ENCODE data around the gene MAML2. TPM values are rescaled to one million over a fixed set of nuclear protein-coding genes. Genes with fewer than 3 reads are reported as not detected.

The MAML2 gene
- total RNA-seq, 4 donors from 2014 or later: 19.0 to 36.4 (median 31.4) TPM

DNA sequence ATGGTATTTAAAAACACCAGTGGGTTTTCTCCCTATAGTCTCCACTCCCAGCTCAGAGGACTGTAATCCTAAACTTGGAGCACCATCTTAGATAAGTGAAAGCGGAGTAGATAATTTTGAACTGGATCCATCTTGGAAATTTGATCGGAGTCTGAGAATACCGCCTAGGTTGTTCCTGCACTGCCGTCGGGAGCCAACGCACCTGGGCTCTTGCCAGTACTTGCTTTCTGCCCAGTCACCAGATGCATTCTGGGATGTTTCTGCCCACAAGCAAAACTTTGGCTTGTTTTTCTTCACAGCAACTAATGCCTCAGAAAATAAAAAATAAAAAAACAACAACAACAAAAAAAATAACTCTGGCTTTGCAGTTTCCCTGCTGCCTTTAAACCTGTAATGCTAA, 306.1 kb downstream of the MAML2 start:
- Histone ChIP-seq H3K4me3 (replicated peaks in 1 of 3) (no peak overlapping the region), H3K9me3 (no peaks in the 10 kb centered on the region), H3K27me3 (no peaks in the 10 kb centered on the region), H3K27ac (no peak overlapping the region), H3K4me1 (peaks cover 32 to 43% of the 10 kb centered on the region in 2 donors), H3K36me3 (no peaks in the 10 kb centered on the region)
- no peak for DNase-seq
- intact Hi-C loops (cut with DNase I): no loop called here
- whole genome bisulfite sequencing, 2 donors: 85 to 91% methylated on average over 6 of the region's 6 CpGs
- TF ChIP-seq, protein P1, sequence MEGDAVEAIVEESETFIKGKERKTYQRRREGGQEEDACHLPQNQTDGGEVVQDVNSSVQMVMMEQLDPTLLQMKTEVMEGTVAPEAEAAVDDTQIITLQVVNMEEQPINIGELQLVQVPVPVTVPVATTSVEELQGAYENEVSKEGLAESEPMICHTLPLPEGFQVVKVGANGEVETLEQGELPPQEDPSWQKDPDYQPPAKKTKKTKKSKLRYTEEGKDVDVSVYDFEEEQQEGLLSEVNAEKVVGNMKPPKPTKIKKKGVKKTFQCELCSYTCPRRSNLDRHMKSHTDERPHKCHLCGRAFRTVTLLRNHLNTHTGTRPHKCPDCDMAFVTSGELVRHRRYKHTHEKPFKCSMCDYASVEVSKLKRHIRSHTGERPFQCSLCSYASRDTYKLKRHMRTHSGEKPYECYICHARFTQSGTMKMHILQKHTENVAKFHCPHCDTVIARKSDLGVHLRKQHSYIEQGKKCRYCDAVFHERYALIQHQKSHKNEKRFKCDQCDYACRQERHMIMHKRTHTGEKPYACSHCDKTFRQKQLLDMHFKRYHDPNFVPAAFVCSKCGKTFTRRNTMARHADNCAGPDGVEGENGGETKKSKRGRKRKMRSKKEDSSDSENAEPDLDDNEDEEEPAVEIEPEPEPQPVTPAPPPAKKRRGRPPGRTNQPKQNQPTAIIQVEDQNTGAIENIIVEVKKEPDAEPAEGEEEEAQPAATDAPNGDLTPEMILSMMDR (IDR thresholded peaks at IDR 0.05): no peak
- TF ChIP-seq POLR2A (IDR thresholded peaks at IDR 0.05): no peak

DNA sequence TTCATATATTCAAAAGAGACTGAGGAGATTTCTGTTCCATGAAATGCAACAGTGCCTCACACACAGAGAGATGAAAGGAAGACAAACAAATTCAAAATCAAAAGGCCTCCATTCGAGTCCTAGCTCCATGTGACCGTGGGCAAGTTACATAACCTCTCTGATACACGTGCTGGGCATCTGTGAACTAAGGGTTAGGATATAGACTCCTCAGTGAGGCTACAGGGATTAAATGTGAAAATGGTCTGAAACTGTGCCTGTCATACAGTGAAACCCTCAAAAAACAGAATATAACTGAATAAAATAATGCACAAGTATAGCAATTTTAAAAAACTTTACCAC, 307.3 kb downstream of the MAML2 start:
- no peak for DNase-seq
- Histone ChIP-seq H3K27me3 (no peaks in the 10 kb centered on the region), H3K4me3 (replicated peaks in 1 of 3) (no peak overlapping the region), H3K36me3 (no peaks in the 10 kb centered on the region), H3K9me3 (no peaks in the 10 kb centered on the region), H3K4me1 (peaks cover 35 to 46% of the 10 kb centered on the region in 2 donors), H3K27ac (peak overlapping the region in 2 of 3 donors; percentile 47 to 57)
- 75 to 77% methylated on average over 3 of the region's 3 CpGs for WGBS, 2 donors
- TF ChIP-seq, protein P1 (IDR thresholded peaks at IDR 0.05): no peak
- no peak for TF ChIP-seq POLR2A (IDR thresholded peaks at IDR 0.05)
- intact Hi-C loops (cut with DNase I): no loop called here

DNA sequence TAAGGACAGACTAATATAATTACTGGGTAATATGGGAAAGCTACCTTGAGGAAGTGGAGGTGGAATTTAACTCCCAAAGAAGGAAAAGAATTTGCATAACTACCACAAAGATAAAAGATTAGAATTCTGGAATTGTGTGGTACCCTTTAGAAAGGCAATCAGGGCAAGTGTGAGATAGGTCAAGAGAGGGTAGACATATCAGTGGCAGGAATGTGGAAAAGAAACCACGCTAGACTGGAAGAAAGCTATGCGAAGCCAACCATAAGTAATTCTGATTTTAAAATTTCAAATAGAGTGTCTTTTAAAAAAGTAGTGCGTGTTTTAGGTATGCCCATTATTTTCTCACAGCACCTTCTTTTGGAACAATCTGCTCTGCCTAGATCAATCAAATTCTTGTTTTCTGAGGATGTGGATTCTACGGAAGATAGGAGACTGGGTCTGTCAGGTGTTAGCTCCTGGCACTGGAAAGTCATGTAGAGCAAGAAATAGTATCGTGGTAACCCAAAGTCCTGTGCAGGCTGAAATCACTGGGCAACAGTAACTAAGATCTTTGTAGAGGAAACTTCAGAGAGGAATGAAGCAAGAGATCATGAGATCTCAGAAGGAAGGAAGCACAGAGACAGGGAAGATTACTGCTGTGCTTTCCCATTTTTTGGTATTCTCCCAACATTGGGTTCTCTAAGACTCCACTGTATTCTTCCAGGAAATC, 307.8 kb downstream of the MAML2 start:
- peaks cover 40 to 46% of the 10 kb centered on the region in 2 donors for H3K4me1 ChIP-seq
- no peak overlapping the region for H3K4me3 ChIP-seq (replicated peaks in 1 of 3)
- no peaks in the 10 kb centered on the region for H3K27me3 ChIP-seq
- no peak for TF ChIP-seq POLR2A (IDR thresholded peaks at IDR 0.05)
- TF ChIP-seq, protein P1 (IDR thresholded peaks at IDR 0.05): no peak
- no peaks in the 10 kb centered on the region for H3K36me3 ChIP-seq
- H3K9me3 ChIP-seq: no peaks in the 10 kb centered on the region
- DNase-seq: no peak
- intact Hi-C loops (cut with DNase I): no loop called here
- peak overlapping the region in 2 of 3 donors; percentile 47 to 57 for H3K27ac ChIP-seq
- WGBS, 2 donors: 70 to 96% methylated on average over 5 of the region's 5 CpGs

DNA sequence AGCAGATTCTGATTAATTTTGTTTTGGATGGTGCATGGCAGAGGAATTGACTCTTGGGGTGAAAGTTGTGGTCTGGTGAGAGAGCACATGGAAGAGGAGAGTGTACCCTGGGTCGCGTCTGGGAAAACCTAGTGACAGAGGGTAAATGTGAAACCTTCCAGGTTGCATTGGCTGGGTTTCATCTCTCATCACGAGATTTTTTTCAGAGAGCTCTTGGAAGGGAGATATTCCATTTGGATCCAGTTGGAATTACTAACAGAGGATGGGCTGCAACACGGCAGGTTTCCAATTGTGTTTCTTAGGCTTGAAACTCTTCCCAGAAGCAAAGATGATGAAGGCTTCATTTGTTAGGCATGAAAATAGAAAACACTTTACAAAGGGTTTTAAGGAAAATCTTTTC, 309.4 kb downstream of the MAML2 start:
- Histone ChIP-seq H3K27me3 (no peaks in the 10 kb centered on the region), H3K4me1 (peaks cover 44 to 46% of the 10 kb centered on the region in 2 donors), H3K36me3 (no peaks in the 10 kb centered on the region), H3K27ac (peak overlapping the region in 2 of 3 donors; percentile 51 to 74), H3K4me3 (replicated peaks in 1 of 3) (no peak overlapping the region), H3K9me3 (no peaks in the 10 kb centered on the region)
- no peak for TF ChIP-seq POLR2A (IDR thresholded peaks at IDR 0.05)
- TF ChIP-seq, protein P1 (IDR thresholded peaks at IDR 0.05): no peak
- WGBS, 2 donors: 77 to 84% methylated on average over 4 of the region's 4 CpGs
- no peak for DNase-seq
- intact Hi-C loops (cut with DNase I): no loop called here

DNA sequence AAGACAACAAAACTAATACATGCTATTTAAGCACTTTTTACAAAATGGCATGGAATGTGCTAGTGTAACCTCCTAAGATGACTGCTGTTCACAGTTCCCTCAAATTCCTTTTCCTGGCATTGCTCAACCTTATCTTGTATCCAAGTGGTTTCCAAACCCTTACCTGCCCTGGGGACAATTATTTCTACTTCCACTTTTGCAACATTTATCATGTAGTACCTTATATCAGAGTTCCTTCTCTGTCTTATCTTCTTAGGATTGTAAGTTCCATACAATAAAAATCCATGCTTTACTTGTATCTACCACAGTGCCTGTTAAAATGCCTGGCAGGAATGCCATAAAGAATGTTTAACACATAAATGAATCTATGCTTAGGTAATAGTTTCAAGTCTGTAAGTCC, 309.9 kb downstream of the MAML2 start:
- no peaks in the 10 kb centered on the region for H3K9me3 ChIP-seq
- no peak overlapping the region for H3K4me3 ChIP-seq (replicated peaks in 1 of 3)
- H3K27me3 ChIP-seq: no peaks in the 10 kb centered on the region
- no peaks in the 10 kb centered on the region for H3K36me3 ChIP-seq
- H3K27ac ChIP-seq: peak overlapping the region; percentile 14 to 74 (median 51)
- TF ChIP-seq POLR2A (IDR thresholded peaks at IDR 0.05): no peak
- TF ChIP-seq, protein P1 (IDR thresholded peaks at IDR 0.05): no peak
- peaks cover 44 to 46% of the 10 kb centered on the region in 2 donors for H3K4me1 ChIP-seq
- intact Hi-C loops (cut with DNase I): no loop called here
- DNase-seq: no peak
